A549 (cell line): ENCODE results near the gene GTF2IRD1. TPM values are rescaled to one million over a fixed set of nuclear protein-coding genes. Genes with fewer than 3 reads are reported as not detected.

Experiments
- ATAC-seq, 2 experiments: fragments of 200-7000 bp in 1 of 2; fragments of >200 bp in 1 of 2; cut with Nextera tagmentation in 1 of 2; cut with Tn5 transposase in 1 of 2; 3 replicates each; pipeline versions ENCODE4 v1.8.0 to v1.9.1; 2018 to 2020; ENCODE audit warnings: mild to moderate bottlenecking in 1 of 2, moderate library complexity in 1 of 2
- CTCF ChIA-PET: fragments of 300-600 bp; sonication (Branson Sonifier 250); formaldehyde crosslinking; extraction: SDS; loops from one replicate; lab custom pipeline; 2021; ENCODE audit warnings: antibody characterized with exemption, inconsistent platforms; lab: Yijun Ruan, JAX
- POLR2A ChIA-PET: fragments of 350-600 bp; formaldehyde crosslinking; extraction: SDS; loops from one replicate; lab custom pipeline; 2021; ENCODE audit warnings: antibody characterized with exemption, inconsistent platforms; lab: Yijun Ruan, JAX
- DNase-seq, 2 experiments: peaks; one replicate each; pipeline versions ENCODE4 v3.0.0 to v3.0.0-alpha.2; 2011 to 2016; ENCODE audit warnings: low read depth in 1 of 2, low spot score in 1 of 2
- FAIRE-seq: peaks from 2 replicates; lab custom pipeline; 2011; peaks lifted over from hg19 to GRCh38; lab: Jason Lieb, UNC
- H3K27ac ChIP-seq, 2 experiments: fragments of >200 bp; sonication (Bioruptor Twin); formaldehyde crosslinking; 3 replicates each; pipeline ENCODE4 v1.5.1; 2016 to 2017
- H3K4me1 ChIP-seq: fragments of >200 bp; sonication (Bioruptor Twin); formaldehyde crosslinking; 3 replicates; pipeline ENCODE4 v1.6.1; 2016
- H3K4me2 ChIP-seq: fragments of >200 bp; sonication (Bioruptor Twin); formaldehyde crosslinking; 3 replicates; pipeline ENCODE4 v1.6.1; 2016
- H3K4me3 ChIP-seq: fragments of >200 bp; sonication (Bioruptor Twin); formaldehyde crosslinking; 3 replicates; pipeline ENCODE4 v1.5.1; 2016
- H3K9me3 ChIP-seq: fragments of >200 bp; sonication (Bioruptor Twin); formaldehyde crosslinking; 3 replicates; pipeline ENCODE4 v1.6.1; 2016
- CBX2 ChIP-seq: fragments of 200-600 bp; sonication (generic); IDR thresholded peaks from 2 replicates; pipeline ENCODE4 v1.6.1; 2016; ENCODE audit warnings: low read depth, mild to moderate bottlenecking, borderline replicate concordance
- CBX8 ChIP-seq: fragments of 200-600 bp; sonication (generic); IDR thresholded peaks from 2 replicates; pipeline ENCODE4 v1.6.1; 2016
- CEBPB ChIP-seq, 2 experiments: fragments of >200 bp in 1 of 2; sonication (Bioruptor Twin) in 1 of 2; formaldehyde crosslinking in 1 of 2; IDR thresholded peaks; 2 replicates each; pipeline ENCODE4 v1.6.1; 2012 to 2016
- CHD4 ChIP-seq: fragments of 200-600 bp; sonication (generic); IDR thresholded peaks from 2 replicates; pipeline ENCODE4 v1.6.1; 2016; ENCODE audit warnings: antibody characterized with exemption, mild to moderate bottlenecking, borderline replicate concordance
- FOSB ChIP-seq: fragments of 250-450 bp; sonication (Bioruptor Pico); IDR thresholded peaks from 2 replicates; pipeline ENCODE4 v1.5.0; 2020; ENCODE audit warnings: mild to moderate bottlenecking, moderate library complexity
- FOSL2 ChIP-seq, 2 experiments: fragments of 450-650 bp in 1 of 2; fragments of >200 bp in 1 of 2; sonication (Bioruptor Twin) in 1 of 2; formaldehyde crosslinking; IDR thresholded peaks; 2 replicates each; pipeline versions ENCODE4 v1.5.0 to v1.6.1; 2016 to 2020; ENCODE audit warnings: mild to moderate bottlenecking in 1 of 2, moderate library complexity in 1 of 2
- FOXS1 ChIP-seq: fragments of 250-450 bp; sonication (Bioruptor Pico); IDR thresholded peaks from 2 replicates; pipeline ENCODE4 v1.5.0; 2020; ENCODE audit warnings: mild to moderate bottlenecking, moderate library complexity
- GATA3 ChIP-seq: IDR thresholded peaks from 2 replicates; pipeline ENCODE4 v1.6.1; 2012; ENCODE audit warnings: borderline replicate concordance
- HOXA7 ChIP-seq: fragments of 250-450 bp; sonication (Bioruptor Pico); IDR thresholded peaks from 2 replicates; pipeline ENCODE4 v1.5.0; 2020; ENCODE audit warnings: mild to moderate bottlenecking, moderate library complexity
- HOXB13 ChIP-seq: fragments of 250-450 bp; sonication (Bioruptor Pico); IDR thresholded peaks from 2 replicates; pipeline ENCODE4 v1.5.0; 2020; ENCODE audit warnings: low read depth, mild to moderate bottlenecking, moderate library complexity
- HOXB5 ChIP-seq: fragments of 250-450 bp; sonication (Bioruptor Pico); IDR thresholded peaks from 2 replicates; pipeline ENCODE4 v1.5.0; 2020; ENCODE audit warnings: mild to moderate bottlenecking, moderate library complexity
- JUN ChIP-seq, 2 experiments: fragments of >200 bp; sonication (Bioruptor Twin); formaldehyde crosslinking; IDR thresholded peaks; 2 replicates in 1 of 2; 3 replicates in 1 of 2; pipeline ENCODE4 v1.6.1; 2016 to 2017
- KDM1A ChIP-seq: fragments of 200-600 bp; sonication (generic); IDR thresholded peaks from 2 replicates; pipeline ENCODE4 v1.6.1; 2016; ENCODE audit warnings: low read depth, mild to moderate bottlenecking
- KDM5A ChIP-seq: fragments of 200-600 bp; sonication (generic); IDR thresholded peaks from 2 replicates; pipeline ENCODE4 v1.6.1; 2016; ENCODE audit warnings: antibody characterized with exemption, mild to moderate bottlenecking
- MYC ChIP-seq: IDR thresholded peaks from 2 replicates; pipeline ENCODE4 v1.6.1; 2012; ENCODE audit warnings: mild to moderate bottlenecking, inconsistent platforms, low read length, improper control_type of control experiment, borderline replicate concordance
- RAD21 ChIP-seq, 2 experiments: fragments of >200 bp in 1 of 2; sonication (Bioruptor Twin) in 1 of 2; formaldehyde crosslinking in 1 of 2; IDR thresholded peaks in 1 of 2; conservative IDR thresholded peaks in 1 of 2; 2 replicates in 1 of 2; 3 replicates in 1 of 2; pipeline ENCODE4 v1.6.1; 2012 to 2018; ENCODE audit warnings: inconsistent platforms in 1 of 2
- RFX5 ChIP-seq: fragments of 450-650 bp; IDR thresholded peaks from 2 replicates; pipeline ENCODE4 v1.7.1; 2014; ENCODE audit warnings: antibody characterized with exemption, mild to moderate bottlenecking, moderate library complexity
- RNF2 ChIP-seq: fragments of 200-600 bp; sonication (generic); IDR thresholded peaks from 2 replicates; pipeline ENCODE4 v1.6.1; 2016; ENCODE audit warnings: low read depth, mild to moderate bottlenecking, antibody characterized with exemption, moderate library complexity, borderline replicate concordance
- TFCP2L1 ChIP-seq: fragments of 250-450 bp; sonication (Bioruptor Pico); IDR thresholded peaks from 2 replicates; pipeline ENCODE4 v1.5.0; 2021; ENCODE audit warnings: mild to moderate bottlenecking
- USF2 ChIP-seq: fragments of 450-650 bp; IDR thresholded peaks from 2 replicates; pipeline ENCODE4 v1.6.1; 2014; ENCODE audit warnings: antibody characterized with exemption
- WGBS: methylation state at CpG from one replicate; pipeline ENCODE4 v1.1.6; 2017; ENCODE audit errors: missing lambda C conversion rate; 5-methylcytosine and 5-hydroxymethylcytosine counted together
- polyA plus RNA-seq, 4 experiments: library from polyadenylated mRNA; depleted of rRNA in 3 of 4; stranded (reverse); fragments of >200 nt; fragmentation: RNase III in 1 of 4; extraction: RNeasy Plus Mini Kit Qiagen cat#74134 plus additional on column Dnase treatment in 1 of 4; gene quantifications; 2 replicates in 3 of 4; 3 replicates in 1 of 4; pipeline ENCODE4 v1.2.3, GENCODE V29; 2011 to 2017
- TF ChIP-seq, protein P1 (sequence below): fragments of >200 bp; sonication (Bioruptor Twin); formaldehyde crosslinking; IDR thresholded peaks from 2 replicates; pipeline ENCODE4 v1.6.1; 2016
- TF ChIP-seq, protein P2 (sequence below): fragments of >200 bp; sonication (Bioruptor Twin); formaldehyde crosslinking; IDR thresholded peaks from 3 replicates; pipeline ENCODE4 v1.6.1; 2016
- TF ChIP-seq, protein P3 (sequence below): fragments of 150-350 bp; IDR thresholded peaks from 2 replicates; pipeline ENCODE4 v1.6.1; 2014; ENCODE audit warnings: low read depth, mild to moderate bottlenecking, low read length
- TF ChIP-seq, protein P4 (sequence below): IDR thresholded peaks from 2 replicates; pipeline ENCODE4 v1.6.1; 2012

GTF2IRD1 gene
- polyA plus RNA-seq, 2 of the 4 experiments (the other 2 are of a cell fraction) = 19.9 to 20.5 TPM

DNA sequence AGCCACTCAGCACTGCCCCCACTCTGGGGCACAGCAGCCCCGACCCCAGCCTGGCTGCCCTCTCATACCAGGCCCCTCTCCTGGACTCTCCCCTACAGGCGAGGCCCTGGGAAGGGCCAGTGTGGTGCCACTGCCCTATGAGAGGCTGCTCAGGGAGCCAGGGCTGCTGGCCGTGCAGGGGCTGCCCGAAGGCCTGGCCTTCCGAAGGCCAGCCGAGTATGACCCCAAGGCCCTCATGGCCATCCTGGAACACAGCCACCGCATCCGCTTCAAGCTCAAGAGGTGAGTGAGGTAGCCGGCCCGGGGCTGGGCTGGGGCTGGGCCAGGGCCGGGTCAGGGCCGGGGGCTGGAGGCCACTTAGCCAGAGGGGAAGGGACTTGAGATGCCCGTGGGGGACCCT is 64.3 kb downstream of the GTF2IRD1 start:
- FAIRE-seq = no peak
- no peak for TF ChIP-seq HOXB5 (CRISPR knock-in tag)
- no peak for TF ChIP-seq GATA3
- TF ChIP-seq, protein P1, sequence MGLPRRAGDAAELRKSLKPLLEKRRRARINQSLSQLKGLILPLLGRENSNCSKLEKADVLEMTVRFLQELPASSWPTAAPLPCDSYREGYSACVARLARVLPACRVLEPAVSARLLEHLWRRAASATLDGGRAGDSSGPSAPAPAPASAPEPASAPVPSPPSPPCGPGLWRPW = no peak
- TF ChIP-seq CHD4 = no peak
- TF ChIP-seq RNF2 = no peak
- TF ChIP-seq KDM5A = no peak
- TF ChIP-seq, protein P2, sequence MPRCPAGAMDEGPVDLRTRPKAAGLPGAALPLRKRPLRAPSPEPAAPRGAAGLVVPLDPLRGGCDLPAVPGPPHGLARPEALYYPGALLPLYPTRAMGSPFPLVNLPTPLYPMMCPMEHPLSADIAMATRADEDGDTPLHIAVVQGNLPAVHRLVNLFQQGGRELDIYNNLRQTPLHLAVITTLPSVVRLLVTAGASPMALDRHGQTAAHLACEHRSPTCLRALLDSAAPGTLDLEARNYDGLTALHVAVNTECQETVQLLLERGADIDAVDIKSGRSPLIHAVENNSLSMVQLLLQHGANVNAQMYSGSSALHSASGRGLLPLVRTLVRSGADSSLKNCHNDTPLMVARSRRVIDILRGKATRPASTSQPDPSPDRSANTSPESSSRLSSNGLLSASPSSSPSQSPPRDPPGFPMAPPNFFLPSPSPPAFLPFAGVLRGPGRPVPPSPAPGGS = no peak
- TF ChIP-seq, protein P3, sequence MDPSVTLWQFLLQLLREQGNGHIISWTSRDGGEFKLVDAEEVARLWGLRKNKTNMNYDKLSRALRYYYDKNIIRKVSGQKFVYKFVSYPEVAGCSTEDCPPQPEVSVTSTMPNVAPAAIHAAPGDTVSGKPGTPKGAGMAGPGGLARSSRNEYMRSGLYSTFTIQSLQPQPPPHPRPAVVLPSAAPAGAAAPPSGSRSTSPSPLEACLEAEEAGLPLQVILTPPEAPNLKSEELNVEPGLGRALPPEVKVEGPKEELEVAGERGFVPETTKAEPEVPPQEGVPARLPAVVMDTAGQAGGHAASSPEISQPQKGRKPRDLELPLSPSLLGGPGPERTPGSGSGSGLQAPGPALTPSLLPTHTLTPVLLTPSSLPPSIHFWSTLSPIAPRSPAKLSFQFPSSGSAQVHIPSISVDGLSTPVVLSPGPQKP = no peak
- TF ChIP-seq TFCP2L1 (CRISPR knock-in tag) = no peak
- CTCF ChIA-PET = no interaction called here
- POLR2A ChIA-PET = no interaction called here
- 80% methylated on average over 5 of the region's 13 CpGs for WGBS
- no peak overlapping the region for H3K4me3 ChIP-seq
- no peaks in the 10 kb centered on the region for H3K4me1 ChIP-seq
- H3K4me2 ChIP-seq = no peak overlapping the region
- no peak for ATAC-seq
- no peak overlapping the region for H3K27ac ChIP-seq
- DNase-seq = no peak
- peaks cover 11% of the 10 kb centered on the region for H3K9me3 ChIP-seq

DNA sequence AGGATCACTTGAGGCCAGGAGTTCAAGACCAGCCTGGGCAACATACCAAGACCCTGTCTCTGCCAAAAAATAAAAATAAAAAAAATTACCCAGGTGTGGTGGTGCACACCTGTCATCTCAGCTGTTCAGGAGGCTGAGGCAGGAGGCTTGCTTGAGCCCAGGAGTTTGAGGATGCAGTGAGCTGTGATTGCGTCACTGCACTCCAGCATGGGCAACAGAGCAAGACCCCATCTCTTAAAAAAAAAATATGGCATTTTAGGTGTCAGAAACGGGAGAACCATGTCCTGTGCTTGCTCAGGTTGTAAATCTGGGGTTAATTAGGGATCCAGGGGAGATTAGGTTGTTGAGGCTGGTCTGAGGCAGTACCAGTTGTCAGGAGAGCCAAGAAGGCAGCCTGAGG is 64.9 kb downstream of the GTF2IRD1 start:
- H3K9me3 ChIP-seq = peaks cover 11% of the 10 kb centered on the region
- ChIA-PET POLR2A (no interaction called here), CTCF (no interaction called here)
- TF ChIP-seq, protein P1 = no peak
- peak in 1 of 2 experiments; percentile 55; a peak in 1 of 4 replicates for TF ChIP-seq CEBPB (IDR thresholded peaks at IDR 0.05)
- H3K27ac ChIP-seq = no peak overlapping the region; a peak in 1 of 6 replicates
- no peak overlapping the region for H3K4me2 ChIP-seq
- 83% methylated on average over 2 of the region's 2 CpGs for WGBS
- ATAC-seq (no peak), FAIRE-seq (no peak), DNase-seq (no peak)
- H3K4me1 ChIP-seq = no peaks in the 10 kb centered on the region
- H3K4me3 ChIP-seq = no peak overlapping the region

GRCh38 chr7:74519395-74519794 is 65.7 kb downstream of the GTF2IRD1 start:
- H3K4me1 ChIP-seq = no peaks in the 10 kb centered on the region
- 96% methylated on average over 6 of the region's 14 CpGs for WGBS
- TF ChIP-seq FOSL2 (IDR thresholded peaks at IDR 0.05) (no peak), FOSL2 (CRISPR knock-in tag; IDR thresholded peaks at IDR 0.05) (no peak), CHD4 (no peak), CEBPB (IDR thresholded peaks at IDR 0.05) (no peak), FOSB (CRISPR knock-in tag) (no peak), RAD21 (conservative IDR thresholded peaks at IDR 0.05 in 1 of 2, IDR thresholded peaks at IDR 0.05 in 1 of 2) (no peak), MYC (no peak), CBX8 (no peak), FOXS1 (CRISPR knock-in tag) (no peak), JUN (IDR thresholded peaks at IDR 0.05) (no peak), CBX2 (no peak), KDM1A (no peak), RFX5 (no peak), RNF2 (no peak), HOXA7 (no peak), USF2 (no peak), HOXB13 (CRISPR knock-in tag) (no peak)
- TF ChIP-seq, protein P4, sequence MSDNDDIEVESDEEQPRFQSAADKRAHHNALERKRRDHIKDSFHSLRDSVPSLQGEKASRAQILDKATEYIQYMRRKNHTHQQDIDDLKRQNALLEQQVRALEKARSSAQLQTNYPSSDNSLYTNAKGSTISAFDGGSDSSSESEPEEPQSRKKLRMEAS = no peak
- CTCF ChIA-PET = interaction anchor here (0.6 kb wide), 2 partner anchors 47 to 77 kb away, joined by 3 read pairs; no protein-coding TSS in a partner anchor
- H3K4me3 ChIP-seq = no peak overlapping the region
- POLR2A ChIA-PET = no interaction called here
- DNase-seq (no peak), ATAC-seq (no peak), FAIRE-seq (no peak)
- H3K4me2 ChIP-seq = no peak overlapping the region
- no peak overlapping the region; a peak in 1 of 6 replicates for H3K27ac ChIP-seq
- peaks cover 11% of the 10 kb centered on the region for H3K9me3 ChIP-seq
